RWPE2 (cell line): ENCODE data around the gene APBB1IP.
"Not testable (repeated sequence)": the region's sequence is repeated elsewhere in the genome, so short reads cannot be mapped to it uniquely, and the experiment has no call there.

Source experiments
- ATAC-seq: fragments of 200-7000 bp; cut with Tn5 transposase; 3 replicates; pipeline ENCODE4 v1.9.1; 2021; ENCODE audit warnings: low read depth
- DNase-seq: peaks from one replicate; pipeline ENCODE4 v3.0.0-alpha.2; 2020; ENCODE audit warnings: low spot score
- H3K27ac ChIP-seq: fragments of 450-650 bp; 2 replicates; pipeline ENCODE4 v1.5.1; 2017; ENCODE audit warnings: mild to moderate bottlenecking; ENCODE audit not compliant: poor library complexity, severe bottlenecking
- H3K27me3 ChIP-seq: fragments of 250-450 bp; sonication (Bioruptor Pico); 2 replicates; pipeline ENCODE4 v1.5.1; 2021; ENCODE audit warnings: mild to moderate bottlenecking, moderate library complexity; ENCODE audit not compliant: insufficient read depth, poor library complexity, severe bottlenecking
- H3K36me3 ChIP-seq: fragments of 250-450 bp; sonication (Bioruptor Pico); 2 replicates; pipeline ENCODE4 v1.5.1; 2020; ENCODE audit warnings: low read depth, mild to moderate bottlenecking, moderate library complexity
- H3K4me1 ChIP-seq: fragments of 250-450 bp; sonication (Bioruptor Pico); 2 replicates; pipeline ENCODE4 v1.5.1; 2021; ENCODE audit warnings: mild to moderate bottlenecking, moderate library complexity; ENCODE audit not compliant: insufficient read depth, poor library complexity, severe bottlenecking
- H3K4me3 ChIP-seq: fragments of 250-450 bp; sonication (Bioruptor Pico); 2 replicates; pipeline ENCODE4 v1.5.1; 2021; ENCODE audit warnings: mild to moderate bottlenecking, moderate library complexity; ENCODE audit not compliant: severe bottlenecking
- H3K9me3 ChIP-seq: fragments of 250-450 bp; sonication (Bioruptor Pico); 2 replicates; pipeline ENCODE4 v1.5.1; 2021; ENCODE audit warnings: mild to moderate bottlenecking, moderate library complexity; ENCODE audit not compliant: severe bottlenecking
- TF ChIP-seq, protein P1 (sequence below): fragments of 450-650 bp; IDR thresholded peaks from one replicate; pipeline ENCODE4 v1.5.1; 2017; ENCODE audit warnings: mild to moderate bottlenecking, moderate library complexity; ENCODE audit not compliant: poor library complexity, severe bottlenecking

APBB1IP gene

DNA sequence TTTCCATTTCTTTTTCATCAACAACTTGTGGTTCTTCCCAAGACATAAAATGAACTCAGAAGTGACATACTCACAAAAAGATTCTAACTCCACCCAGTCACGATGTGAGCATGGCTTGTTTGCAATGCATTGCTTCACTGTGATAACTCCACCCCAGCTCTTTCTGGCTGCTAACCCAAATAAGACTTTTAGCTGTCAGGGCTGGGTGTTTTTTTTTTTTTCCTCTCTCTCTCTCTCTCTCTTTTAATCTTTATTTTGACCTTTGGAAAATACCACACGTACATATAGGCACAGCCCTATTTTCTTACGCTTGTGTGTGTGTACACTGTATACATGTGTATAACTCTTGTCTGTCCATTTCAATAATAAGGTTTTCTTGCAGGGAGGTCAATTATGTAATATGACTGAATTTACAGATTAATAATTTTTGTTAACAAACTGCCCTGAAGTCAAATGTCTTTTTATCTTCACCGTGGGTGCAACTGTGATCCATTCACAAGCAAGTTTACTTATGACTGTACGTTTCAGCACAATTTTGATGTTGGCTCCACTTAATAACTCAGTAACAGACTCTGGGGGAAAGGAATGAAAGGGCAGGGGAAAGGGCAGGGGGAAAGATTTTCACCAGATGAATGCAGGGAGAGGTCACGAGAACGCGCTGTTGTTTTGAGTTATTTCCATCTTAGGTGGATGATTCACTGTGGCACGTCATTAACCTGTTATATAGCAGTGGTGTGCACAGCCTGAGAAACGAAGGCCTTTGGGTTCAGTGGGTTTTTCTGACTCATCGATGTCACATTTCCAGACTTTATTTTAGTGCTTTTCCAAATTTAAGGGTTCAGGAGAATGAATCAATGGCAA, 49.1 kb downstream of the APBB1IP start:
- Histone ChIP-seq H3K4me1 (peaks cover 18% of the 10 kb centered on the region), H3K27me3 (no peaks in the 10 kb centered on the region), H3K36me3 (no peaks in the 10 kb centered on the region), H3K27ac (peak overlapping the region; percentile 39), H3K9me3 (no peaks in the 10 kb centered on the region), H3K4me3 (no peak overlapping the region)
- TF ChIP-seq, protein P1, sequence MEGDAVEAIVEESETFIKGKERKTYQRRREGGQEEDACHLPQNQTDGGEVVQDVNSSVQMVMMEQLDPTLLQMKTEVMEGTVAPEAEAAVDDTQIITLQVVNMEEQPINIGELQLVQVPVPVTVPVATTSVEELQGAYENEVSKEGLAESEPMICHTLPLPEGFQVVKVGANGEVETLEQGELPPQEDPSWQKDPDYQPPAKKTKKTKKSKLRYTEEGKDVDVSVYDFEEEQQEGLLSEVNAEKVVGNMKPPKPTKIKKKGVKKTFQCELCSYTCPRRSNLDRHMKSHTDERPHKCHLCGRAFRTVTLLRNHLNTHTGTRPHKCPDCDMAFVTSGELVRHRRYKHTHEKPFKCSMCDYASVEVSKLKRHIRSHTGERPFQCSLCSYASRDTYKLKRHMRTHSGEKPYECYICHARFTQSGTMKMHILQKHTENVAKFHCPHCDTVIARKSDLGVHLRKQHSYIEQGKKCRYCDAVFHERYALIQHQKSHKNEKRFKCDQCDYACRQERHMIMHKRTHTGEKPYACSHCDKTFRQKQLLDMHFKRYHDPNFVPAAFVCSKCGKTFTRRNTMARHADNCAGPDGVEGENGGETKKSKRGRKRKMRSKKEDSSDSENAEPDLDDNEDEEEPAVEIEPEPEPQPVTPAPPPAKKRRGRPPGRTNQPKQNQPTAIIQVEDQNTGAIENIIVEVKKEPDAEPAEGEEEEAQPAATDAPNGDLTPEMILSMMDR, result no peak
- peak; percentile 87 for ATAC-seq
- no peak for DNase-seq

DNA sequence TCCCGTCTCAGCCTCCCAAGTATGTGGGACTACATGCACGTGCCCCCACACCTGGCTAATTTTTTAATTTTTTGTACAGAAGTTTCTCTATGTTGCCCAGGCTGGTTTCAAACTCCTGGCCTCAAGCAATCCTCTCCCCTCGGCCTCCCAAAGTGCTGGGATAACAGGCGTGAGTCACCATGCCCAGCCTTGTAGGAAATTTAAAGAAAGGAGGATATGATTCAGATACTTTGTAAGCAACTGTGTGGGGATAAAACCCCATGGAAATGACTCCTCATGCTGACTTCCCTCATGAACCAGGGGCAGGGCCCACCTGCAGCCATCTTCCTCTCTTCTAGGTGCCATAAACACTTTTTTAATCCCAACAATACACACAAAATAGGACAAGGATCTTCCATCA, 50.2 kb downstream of the APBB1IP start:
- Histone ChIP-seq H3K27me3 (no peaks in the 10 kb centered on the region), H3K4me3 (no peak overlapping the region), H3K4me1 (peaks cover 18% of the 10 kb centered on the region), H3K27ac (peak overlapping the region; percentile 39), H3K9me3 (no peaks in the 10 kb centered on the region), H3K36me3 (no peaks in the 10 kb centered on the region)
- DNase-seq (no peak), ATAC-seq (peak; percentile 24; the same call in 1 of the 3 replicates)
- TF ChIP-seq, protein P1, result no peak

DNA sequence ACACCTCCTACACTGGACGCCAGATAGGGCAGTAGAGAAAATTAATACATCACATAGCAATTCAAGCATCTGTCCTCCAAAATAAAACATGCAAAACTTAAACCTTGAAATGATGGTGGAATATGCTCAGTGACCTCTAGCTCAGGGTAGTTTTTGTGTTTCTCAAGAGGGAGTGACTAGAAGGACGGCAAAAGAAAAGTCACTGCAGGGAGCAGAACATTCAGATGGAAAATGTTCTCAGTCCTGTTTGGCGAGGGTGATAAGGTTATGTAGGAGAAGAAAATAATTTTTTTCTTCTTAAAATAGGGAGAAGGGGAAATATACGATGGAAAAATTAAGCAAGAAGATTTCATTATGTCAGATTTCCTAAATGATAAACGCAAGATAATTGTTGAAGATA, 50.9 kb downstream of the APBB1IP start:
- Histone ChIP-seq H3K27ac (no peak overlapping the region), H3K4me1 (peaks cover 18% of the 10 kb centered on the region)

DNA sequence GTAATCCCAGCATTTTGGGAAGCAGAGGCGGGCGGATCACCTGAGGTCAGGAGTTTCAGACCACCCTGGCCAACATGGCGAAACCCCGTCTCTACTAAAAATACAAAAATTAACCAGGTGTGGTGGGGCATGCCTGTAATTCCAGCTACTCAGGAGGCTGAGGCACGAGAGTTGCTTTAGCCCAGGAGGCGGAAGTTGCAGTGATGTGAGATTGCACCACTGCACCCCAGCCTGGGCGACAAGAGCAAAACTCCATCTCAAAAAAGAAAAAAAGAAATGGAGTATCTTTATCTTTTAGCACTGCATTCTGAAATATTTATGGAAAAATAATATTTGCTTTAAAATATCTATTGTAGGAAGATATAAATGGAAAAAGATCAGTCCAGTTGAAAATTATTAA, 52.2 kb downstream of the APBB1IP start:
- not testable (repeated sequence) for H3K27ac ChIP-seq, H3K27me3 ChIP-seq, DNase-seq, H3K36me3 ChIP-seq, H3K4me3 ChIP-seq, ATAC-seq, H3K9me3 ChIP-seq
- peaks cover 18% of the 10 kb centered on the region for H3K4me1 ChIP-seq

More for the DNA sequence above, 50.9 kb downstream of the APBB1IP start:
- ATAC-seq, result no peak
- no peak for DNase-seq
- Histone ChIP-seq H3K36me3 (no peaks in the 10 kb centered on the region), H3K4me3 (no peak overlapping the region), H3K27me3 (no peaks in the 10 kb centered on the region), H3K9me3 (no peaks in the 10 kb centered on the region)
- TF ChIP-seq, protein P1, result no peak

DNA sequence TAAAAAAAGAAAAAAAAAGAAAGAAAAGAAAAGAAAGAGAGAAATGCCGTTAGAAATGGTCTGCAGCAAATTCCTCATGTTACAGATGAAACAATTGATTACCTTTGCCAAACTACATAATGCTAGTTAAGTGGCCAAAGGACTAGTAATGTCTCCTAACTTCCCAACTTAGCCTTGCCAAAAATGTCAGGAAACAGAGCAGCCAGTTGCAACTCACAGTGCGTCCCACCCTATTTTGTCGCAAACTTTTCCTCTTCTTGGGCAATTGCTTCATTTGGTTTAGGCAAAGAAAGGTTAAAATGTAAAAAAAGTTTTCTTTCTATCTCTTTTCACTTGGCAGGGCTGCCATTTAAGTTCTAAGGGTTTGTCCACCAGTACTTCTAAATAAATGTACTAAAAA, 53.1 kb downstream of the APBB1IP start:
- H3K36me3 ChIP-seq, result no peaks in the 10 kb centered on the region

More for the DNA sequence above, 53.1 kb downstream of the APBB1IP start:
- H3K27ac ChIP-seq, result no peak overlapping the region
- H3K4me3 ChIP-seq, result no peak overlapping the region
- TF ChIP-seq, protein P1, result no peak
- DNase-seq, result no peak
- H3K9me3 ChIP-seq, result no peaks in the 10 kb centered on the region
- H3K27me3 ChIP-seq, result no peaks in the 10 kb centered on the region
- no peak for ATAC-seq
- peaks cover 17% of the 10 kb centered on the region for H3K4me1 ChIP-seq
